ENCODE data around the gene TMEM272. TPM values are rescaled to one million over a fixed set of nuclear protein-coding genes. Genes with fewer than 3 reads are reported as not detected.
A peak's percentile ranks its signal among the peaks of the same experiment; 100 is the strongest.

The TMEM272 gene
- total and polyA plus RNA-seq, 2 of the 4 experiments (the other 2 are of a cell fraction): not detected

GRCh38 chr13:51802631-51803418 is 42.2 kb downstream of the TMEM272 start:
- Histone ChIP-seq H4K20me1 (ENCODE audit: insufficient read depth, low read length) (no peaks in the 10 kb centered on the region), H3K56ac (ENCODE audit: extremely low read depth, insufficient read depth, low read length) (no peak overlapping the region; the same call in 1 of the 2 replicates), H2BK15ac (ENCODE audit: low read depth, low read length) (0 out of 3 replicates have a peak overlapping the region, but pooled peaks have one; percentile 16), H3K9me3 (ENCODE audit: control insufficient read depth, insufficient read depth, low read length) (no peaks in the 10 kb centered on the region), H3K4me3 (ENCODE audit: insufficient read depth, low read depth, low read length) (peak overlapping the region; percentile 84), H3K9ac (ENCODE audit: low read depth, low read length) (peak overlapping the region; percentile 64), H3K23ac (ENCODE audit: low read depth, low read length) (peak overlapping the region; percentile 21; the same call in 1 of the 2 replicates), H2AK5ac (ENCODE audit: low read depth, low read length) (peak overlapping the region; percentile 21), H3K18ac (ENCODE audit: low read depth, low read length) (no peak overlapping the region), H2BK20ac (ENCODE audit: low read depth, low read length) (peak overlapping the region; percentile 44; the same call in 1 of the 2 replicates), H3K36me3 (ENCODE audit: control insufficient read depth, insufficient read depth, low read length) (no peaks in the 10 kb centered on the region), H3K4me1 (ENCODE audit: control insufficient read depth, insufficient read depth, low read length) (peaks cover 4% of the 10 kb centered on the region), H3K27me3 (ENCODE audit: control insufficient read depth, insufficient read depth, low read length) (no peaks in the 10 kb centered on the region), H3K4ac (ENCODE audit: low read depth, low read length) (peak overlapping the region; percentile 85), H2AK9ac (replicated peaks; ENCODE audit: low read depth, low read length, poor library complexity) (peak overlapping the region; percentile 88), H3K79me1 (ENCODE audit: low read depth in 1 of 2, low read length in 2 of 2) (peaks cover 0 to 9% of the 10 kb centered on the region in 2 experiments; a peak in 1 of 4 replicates), H4K91ac (ENCODE audit: insufficient read depth, low read depth, low read length) (peak overlapping the region; percentile 54), H3K9me1 (ENCODE audit: insufficient read depth, low read length) (peaks cover 4% of the 10 kb centered on the region; the same call in 1 of the 2 replicates), H4K8ac (ENCODE audit: low read depth in 2 of 2, low read length in 2 of 2) (peak overlapping the region; percentile 70 to 73), H2AFZ (replicated peaks; ENCODE audit: low read length, poor library complexity) (peak overlapping the region; percentile 98), H3K27ac (ENCODE audit: insufficient read depth, low read length) (no peak overlapping the region; the same call in 1 of the 2 replicates), H2BK120ac (ENCODE audit: low read depth, low read length) (peak overlapping the region; percentile 54), H3K4me2 (ENCODE audit: low read depth, low read length) (peak overlapping the region; percentile 91), H4K5ac (ENCODE audit: low read depth, low read length) (peak overlapping the region; percentile 61), H2BK5ac (ENCODE audit: low read depth, low read length, poor library complexity, severe bottlenecking) (no peak overlapping the region), H3K14ac (replicated peaks; ENCODE audit: low read depth, low read length) (peak overlapping the region; percentile 83)
- no peak for DNase-seq
- ChIA-PET CTCF (no interaction called here), POLR2A (ENCODE audit: unreplicated experiment) (interaction anchor here (0.5 to 1.5 kb wide), 2 partner anchors 185 to 350 kb away, joined by 6 to 7 read pairs; no protein-coding TSS in a partner anchor)
- dilution Hi-C loops (cut with HindIII; ENCODE audit: low sequenced_read_pairs, unreplicated experiment): no loop called here
- in situ Hi-C loops (cut with MboI; ENCODE audit: low sequenced_read_pairs): no loop called here
- no peak for ATAC-seq (ENCODE audit: low read depth)
- intact Hi-C loops (cut with micrococcal nuclease): loop anchor here (1.0 to 10.0 kb wide), 3 partner anchors 218 to 578 kb away; partner anchors contain the start of genes FAM124A and INTS6
- WGBS, 2 experiments (ENCODE audit: extremely low coverage in 2 of 2, insufficient read length in 1 of 2): 73% methylated on average over 3 of the region's 9 CpGs; no CpG with 5 or more reads in 1 of the 2 experiments
- BruUV-seq (replicated peaks): no TSS peak
- TF ChIP-seq BHLHE40 (IDR thresholded peaks at IDR 0.05; ENCODE audit: low read depth, low read length) (no peak), NFE2L2 (IDR thresholded peaks at IDR 0.05; ENCODE audit: low read depth, low read length) (no peak), CTCF (conservative IDR thresholded peaks at IDR 0.05; ENCODE audit: low read depth, low read length) (no peak), USF2 (IDR thresholded peaks at IDR 0.05; ENCODE audit: low read depth, low read length) (no peak), RCOR1 (IDR thresholded peaks at IDR 0.05; ENCODE audit: insufficient replicate concordance, low read length) (no peak), RAD21 (IDR thresholded peaks at IDR 0.05; ENCODE audit: low read length) (no peak), MAFK (IDR thresholded peaks at IDR 0.05; ENCODE audit: low read depth, low read length) (no peak), MAZ (IDR thresholded peaks at IDR 0.05; ENCODE audit: borderline replicate concordance, low read depth, low read length) (no peak), MXI1 (IDR thresholded peaks at IDR 0.05; ENCODE audit: borderline replicate concordance, low read depth, low read length) (no peak), CHD1 (IDR thresholded peaks at IDR 0.05; ENCODE audit: low read depth, low read length) (no peak), SMC3 (IDR thresholded peaks at IDR 0.05; ENCODE audit: low read depth, low read length) (no peak), POLR2A (IDR thresholded peaks at IDR 0.05; ENCODE audit: low read depth, low read length) (no peak), ELK1 (IDR thresholded peaks at IDR 0.05; ENCODE audit: borderline replicate concordance, low read depth, low read length) (no peak), CEBPB (IDR thresholded peaks at IDR 0.05; ENCODE audit: low read depth, low read length) (no peak)
